CD8-positive, alpha-beta memory T cell (primary cell): ENCODE data around the gene CLASRP. TPM values are rescaled to one million over a fixed set of nuclear protein-coding genes. Genes with fewer than 3 reads are reported as not detected.

Experiments used
- CTCF ChIA-PET: fragments of 350-600 bp; sonication (Branson Sonifier 250); formaldehyde crosslinking; loops from one replicate; lab custom pipeline; 2021; ENCODE audit warnings: antibody characterized with exemption; lab: Charles Lee
- POLR2A ChIA-PET: fragments of 350-600 bp; sonication (Branson Sonifier 250); formaldehyde crosslinking; loops from one replicate; lab custom pipeline; 2021; ENCODE audit warnings: antibody characterized with exemption; lab: Charles Lee
- DNase-seq, 5 donors: peaks; one replicate each; pipeline versions ENCODE4 v3.0.0 to v3.0.0-alpha.2; 2020 to 2022; ENCODE audit warnings: mixed read lengths in 1 of 5
- H3K27ac ChIP-seq: one replicate; pipeline ENCODE4 v1.7.0; 2013; ENCODE audit warnings: low read depth, mild to moderate bottlenecking, low read length, moderate library complexity
- H3K27me3 ChIP-seq: 2 replicates; pipeline ENCODE4 v1.7.0; 2013; ENCODE audit warnings: low read length, mild to moderate bottlenecking; ENCODE audit not compliant: insufficient read depth, poor library complexity, severe bottlenecking
- H3K36me3 ChIP-seq: 2 replicates; pipeline ENCODE4 v1.7.0; 2013; ENCODE audit warnings: mild to moderate bottlenecking, low read length, moderate library complexity; ENCODE audit not compliant: insufficient read depth
- H3K4me1 ChIP-seq: 2 replicates; pipeline ENCODE4 v1.7.0; 2013; ENCODE audit warnings: mild to moderate bottlenecking, low read length, moderate library complexity; ENCODE audit not compliant: insufficient read depth
- H3K4me3 ChIP-seq: 2 replicates; pipeline ENCODE4 v1.7.0; 2013; ENCODE audit warnings: mild to moderate bottlenecking, low read length
- H3K9me3 ChIP-seq: 2 replicates; pipeline ENCODE4 v1.7.0; 2013; ENCODE audit warnings: mild to moderate bottlenecking, low read length
- H3K27ac Mint-ChIP-seq, 8 donors: one replicate each; pipeline ENCODE4 v1.8.0; 2020 to 2021; ENCODE audit warnings: mixed read lengths in 8 of 8, mild to moderate bottlenecking in 6 of 8, inconsistent platforms in 3 of 8, moderate library complexity in 3 of 8
- H3K27me3 Mint-ChIP-seq, 2 donors: one replicate each; pipeline ENCODE4 v1.8.0; 2020 to 2021; ENCODE audit warnings: mixed read lengths in 2 of 2, mild to moderate bottlenecking in 1 of 2, moderate library complexity in 1 of 2
- H3K36me3 Mint-ChIP-seq, 3 donors: one replicate each; pipeline ENCODE4 v1.8.0; 2020 to 2021; ENCODE audit warnings: mixed read lengths in 3 of 3, inconsistent platforms in 1 of 3, mild to moderate bottlenecking in 1 of 3
- H3K4me1 Mint-ChIP-seq, 3 donors: one replicate each; pipeline ENCODE4 v1.8.0; 2020 to 2021; ENCODE audit warnings: mixed read lengths in 3 of 3, inconsistent platforms in 1 of 3, mild to moderate bottlenecking in 1 of 3
- H3K4me3 Mint-ChIP-seq, 7 donors: one replicate each; pipeline ENCODE4 v1.8.0; 2020 to 2021; ENCODE audit warnings: mixed read lengths in 7 of 7, mild to moderate bottlenecking in 6 of 7, moderate library complexity in 4 of 7, inconsistent platforms in 2 of 7
- H3K9me3 Mint-ChIP-seq, 5 donors: one replicate each; pipeline ENCODE4 v1.8.0; 2020 to 2022; ENCODE audit warnings: mixed read lengths in 5 of 5, mild to moderate bottlenecking in 3 of 5, moderate library complexity in 2 of 5, inconsistent platforms in 1 of 5
- polyA plus RNA-seq: library from polyadenylated mRNA; unstranded; fragments of 300-500 nt; fragmentation: Illumina TruSeq; gene quantifications from one replicate; pipeline ENCODE4 v1.2.3, GENCODE V29; 2021
- total RNA-seq, 2 experiments: library from RNA; stranded (reverse); gene quantifications; one replicate each; pipeline ENCODE4 v1.2.3, GENCODE V29; 2021

The CLASRP gene
- total and polyA plus RNA-seq, 3 experiments from 2014 or later, result 7.9 to 84.1 (median 75.5) TPM

DNA sequence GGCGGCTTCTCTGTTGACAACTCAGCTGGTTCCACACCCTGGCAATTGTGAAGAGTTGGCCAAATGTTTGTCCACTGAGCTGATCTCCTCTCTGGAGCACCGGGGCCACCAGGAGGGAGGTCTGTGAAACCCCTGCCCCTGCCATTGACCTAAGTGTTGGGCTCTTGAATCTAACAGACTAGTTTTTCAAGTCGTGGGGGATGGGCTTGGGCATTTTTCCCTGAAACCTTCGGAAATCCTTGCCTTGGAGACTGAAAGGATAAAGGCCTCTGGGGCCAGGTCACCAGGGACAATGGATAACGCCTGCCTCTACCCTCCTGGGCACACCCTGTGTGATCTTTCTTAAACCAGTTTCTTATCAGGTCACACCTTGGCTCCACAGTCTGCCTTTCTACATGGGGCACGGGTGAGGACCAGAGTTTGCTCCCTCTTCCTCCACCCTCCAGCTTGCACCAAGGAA lies 41.1 kb downstream of the CLASRP start:
- no peaks in the 10 kb centered on the region for H3K27me3 Mint-ChIP-seq
- no peaks in the 10 kb centered on the region for H3K9me3 Mint-ChIP-seq
- peak overlapping the region; percentile 80 to 97 (median 92) for H3K27ac Mint-ChIP-seq
- H3K36me3 ChIP-seq, result peaks cover 7% of the 10 kb centered on the region
- DNase-seq, result no peak
- H3K27me3 ChIP-seq, result no peaks in the 10 kb centered on the region
- H3K9me3 ChIP-seq, result no peaks in the 10 kb centered on the region
- peak overlapping the region; percentile 91 to 97 (median 94) for H3K4me3 Mint-ChIP-seq
- peak overlapping the region; percentile 77 for H3K4me3 ChIP-seq
- peaks cover 46 to 66% (median 52%) of the 10 kb centered on the region in 3 donors for H3K4me1 Mint-ChIP-seq
- POLR2A ChIA-PET, result interaction anchor here (0.9 to 2.8 kb wide), 4 partner anchors 13 to 78 kb away, joined by 3 to 9 read pairs (median 4); partner anchors contain the start of gene PPP1R37
- H3K4me1 ChIP-seq, result peaks cover 39% of the 10 kb centered on the region
- CTCF ChIA-PET, result interaction anchor here (2.4 kb wide), 1 partner anchor 12 kb away, joined by 9 read pairs; no protein-coding TSS in a partner anchor
- peak overlapping the region; percentile 81 for H3K27ac ChIP-seq
- peaks cover 6 to 23% (median 7%) of the 10 kb centered on the region in 3 donors for H3K36me3 Mint-ChIP-seq

- DNase-seq, result no peak
- H3K4me1 Mint-ChIP-seq, result peaks cover 48 to 62% (median 59%) of the 10 kb centered on the region in 3 donors
These were observed 43.3 kb downstream of the CLASRP start for GRCh38 chr19:45082170-45082569.

GRCh38 chr19:45086480-45086879 lies 47.6 kb downstream of the CLASRP start:
- peaks cover 38% of the 10 kb centered on the region for H3K4me1 ChIP-seq
- peak overlapping the region; percentile 7 to 96 (median 86) for H3K27ac Mint-ChIP-seq
- peaks cover 11 to 35% (median 11%) of the 10 kb centered on the region in 3 donors for H3K36me3 Mint-ChIP-seq
- no peak overlapping the region for H3K4me3 ChIP-seq
- H3K27me3 ChIP-seq, result no peaks in the 10 kb centered on the region
- peak overlapping the region in 1 of 7 donors; percentile 25 for H3K4me3 Mint-ChIP-seq
- H3K27ac ChIP-seq, result no peak overlapping the region
- DNase-seq, result no peak
- H3K9me3 ChIP-seq, result no peaks in the 10 kb centered on the region
- H3K27me3 Mint-ChIP-seq, result no peaks in the 10 kb centered on the region
- peaks cover 0 to 3% (median 0%) of the 10 kb centered on the region in 5 donors for H3K9me3 Mint-ChIP-seq
- peaks cover 43 to 52% (median 49%) of the 10 kb centered on the region in 3 donors for H3K4me1 Mint-ChIP-seq
- POLR2A ChIA-PET, result interaction anchor here (1.9 kb wide), 1 partner anchor 17 kb away, joined by 4 read pairs; no protein-coding TSS in a partner anchor
- CTCF ChIA-PET, result interaction anchor here (1.6 to 2.0 kb wide), 2 partner anchors 17 to 92 kb away, joined by 4 to 7 read pairs; partner anchors contain the start of genes BLOC1S3 and TRAPPC6A
- H3K36me3 ChIP-seq, result peaks cover 12% of the 10 kb centered on the region

More at GRCh38 chr19:45082170-45082569, 43.3 kb downstream of the CLASRP start:
- ChIA-PET CTCF (no interaction called here), POLR2A (no interaction called here)
- no peaks in the 10 kb centered on the region for H3K9me3 Mint-ChIP-seq
- Histone ChIP-seq H3K4me1 (peaks cover 31% of the 10 kb centered on the region), H3K9me3 (no peaks in the 10 kb centered on the region), H3K27ac (no peak overlapping the region), H3K4me3 (no peak overlapping the region), H3K27me3 (no peaks in the 10 kb centered on the region), H3K36me3 (peaks cover 7% of the 10 kb centered on the region)
- H3K27me3 Mint-ChIP-seq, result no peaks in the 10 kb centered on the region
- H3K36me3 Mint-ChIP-seq, result peaks cover 6 to 30% (median 8%) of the 10 kb centered on the region in 3 donors
- H3K4me3 Mint-ChIP-seq, result peak overlapping the region; percentile 8 to 88 (median 57)
- peak overlapping the region in 4 of 8 donors; percentile 19 to 91 (median 76) for H3K27ac Mint-ChIP-seq

DNA sequence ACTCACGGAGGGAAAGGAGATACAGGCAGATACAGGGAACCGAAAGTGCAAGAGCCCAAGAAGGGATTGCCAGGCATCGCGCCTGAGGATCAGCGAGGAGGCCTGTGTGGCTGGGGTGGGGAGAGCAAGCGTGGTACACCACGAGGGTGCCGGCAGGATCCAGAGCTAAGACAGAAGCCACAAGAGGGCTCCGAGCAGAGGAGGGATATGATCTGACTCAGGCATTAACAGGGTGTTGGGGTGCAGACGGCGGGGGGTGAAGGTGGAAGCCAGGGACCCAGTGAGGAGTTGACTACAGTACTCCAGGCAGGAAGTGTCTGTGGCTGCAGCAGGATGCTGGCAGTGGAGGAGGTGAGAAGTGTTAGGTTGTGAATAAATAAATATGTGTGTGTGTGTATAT lies 48.7 kb downstream of the CLASRP start:
- Mint-ChIP-seq H3K27ac (peak overlapping the region; percentile 69 to 98 (median 92)), H3K4me3 (peak overlapping the region; percentile 40 to 77 (median 64)), H3K27me3 (no peaks in the 10 kb centered on the region), H3K36me3 (peaks cover 5 to 31% (median 6%) of the 10 kb centered on the region in 3 donors), H3K9me3 (peaks cover 0 to 3% (median 0%) of the 10 kb centered on the region in 5 donors), H3K4me1 (peaks cover 41 to 50% (median 47%) of the 10 kb centered on the region in 3 donors)
- Histone ChIP-seq H3K27ac (no peak overlapping the region), H3K27me3 (no peaks in the 10 kb centered on the region), H3K36me3 (peaks cover 5% of the 10 kb centered on the region), H3K4me1 (peaks cover 38% of the 10 kb centered on the region), H3K9me3 (no peaks in the 10 kb centered on the region), H3K4me3 (no peak overlapping the region)
- DNase-seq, result peak; percentile 39 to 90 (median 77)
- CTCF ChIA-PET, result interaction anchor here (1.2 to 2.0 kb wide), 3 partner anchors 16 to 99 kb away, joined by 3 to 7 read pairs (median 4); partner anchors contain the start of genes BLOC1S3 and TRAPPC6A
- POLR2A ChIA-PET, result interaction anchor here (1.9 kb wide), 1 partner anchor 16 kb away, joined by 4 read pairs; no protein-coding TSS in a partner anchor

DNA sequence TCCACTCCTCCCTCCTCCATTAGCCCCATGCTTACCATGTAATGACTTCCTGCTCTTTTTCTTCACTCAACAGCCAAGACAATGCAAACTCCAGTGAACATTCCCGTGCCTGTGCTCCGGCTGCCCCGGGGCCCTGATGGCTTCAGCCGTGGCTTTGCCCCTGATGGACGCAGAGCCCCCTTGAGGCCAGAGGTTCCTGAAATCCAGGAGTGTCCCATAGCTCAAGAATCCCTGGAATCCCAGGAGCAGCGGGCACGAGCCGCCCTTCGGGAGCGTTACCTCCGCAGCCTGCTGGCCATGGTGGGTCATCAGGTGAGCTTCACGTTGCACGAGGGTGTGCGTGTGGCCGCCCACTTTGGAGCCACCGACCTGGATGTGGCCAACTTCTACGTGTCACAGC lies 51.2 kb downstream of the CLASRP start:
- Mint-ChIP-seq H3K27me3 (no peaks in the 10 kb centered on the region), H3K9me3 (peaks cover 0 to 3% (median 0%) of the 10 kb centered on the region in 5 donors), H3K4me1 (peaks cover 62 to 70% (median 70%) of the 10 kb centered on the region in 3 donors), H3K4me3 (peak overlapping the region in 2 of 7 donors; percentile 12 to 18), H3K27ac (peak overlapping the region in 5 of 8 donors; percentile 26 to 81 (median 70)), H3K36me3 (peaks cover 5 to 38% (median 5%) of the 10 kb centered on the region in 3 donors)
- Histone ChIP-seq H3K4me1 (peaks cover 53% of the 10 kb centered on the region), H3K4me3 (no peak overlapping the region), H3K27ac (no peak overlapping the region), H3K27me3 (no peaks in the 10 kb centered on the region), H3K36me3 (peaks cover 5% of the 10 kb centered on the region), H3K9me3 (no peaks in the 10 kb centered on the region)
- DNase-seq, result no peak
- CTCF ChIA-PET, result interaction anchor here (1.2 kb wide), 1 partner anchor 31 kb away, joined by 3 read pairs; no protein-coding TSS in a partner anchor
- POLR2A ChIA-PET, result no interaction called here

DNA sequence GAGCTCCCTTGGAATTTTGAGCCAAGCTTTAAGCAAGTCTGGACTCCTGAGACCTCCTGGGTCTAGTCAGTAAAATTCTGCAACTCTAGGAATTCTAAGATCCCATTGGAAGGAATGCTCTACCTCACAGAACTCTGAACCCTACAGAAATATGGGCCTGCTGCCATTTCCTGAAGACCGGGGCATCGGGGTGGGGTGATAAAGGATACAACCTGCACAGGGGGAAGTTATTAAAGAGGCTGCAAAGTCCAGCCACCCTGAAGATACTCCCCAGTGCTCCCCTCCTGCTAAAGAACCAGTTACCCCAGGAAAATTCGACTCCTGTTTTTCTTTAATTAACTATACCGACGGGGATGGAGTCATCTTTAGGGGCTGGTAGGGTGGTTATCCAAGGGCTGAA lies 51.8 kb downstream of the CLASRP start:
- Histone ChIP-seq H3K4me3 (no peak overlapping the region), H3K27me3 (no peaks in the 10 kb centered on the region), H3K36me3 (peaks cover 5% of the 10 kb centered on the region), H3K27ac (no peak overlapping the region), H3K4me1 (peaks cover 58% of the 10 kb centered on the region), H3K9me3 (no peaks in the 10 kb centered on the region)
- Mint-ChIP-seq H3K4me1 (peaks cover 60 to 71% (median 70%) of the 10 kb centered on the region in 3 donors), H3K9me3 (peaks cover 0 to 3% (median 0%) of the 10 kb centered on the region in 5 donors), H3K36me3 (peaks cover 3 to 34% (median 5%) of the 10 kb centered on the region in 3 donors), H3K27ac (peak overlapping the region in 2 of 8 donors; percentile 36 to 47), H3K4me3 (peak overlapping the region in 2 of 7 donors; percentile 17 to 61), H3K27me3 (no peaks in the 10 kb centered on the region)
- ChIA-PET POLR2A (no interaction called here), CTCF (no interaction called here)
- no peak for DNase-seq

DNA sequence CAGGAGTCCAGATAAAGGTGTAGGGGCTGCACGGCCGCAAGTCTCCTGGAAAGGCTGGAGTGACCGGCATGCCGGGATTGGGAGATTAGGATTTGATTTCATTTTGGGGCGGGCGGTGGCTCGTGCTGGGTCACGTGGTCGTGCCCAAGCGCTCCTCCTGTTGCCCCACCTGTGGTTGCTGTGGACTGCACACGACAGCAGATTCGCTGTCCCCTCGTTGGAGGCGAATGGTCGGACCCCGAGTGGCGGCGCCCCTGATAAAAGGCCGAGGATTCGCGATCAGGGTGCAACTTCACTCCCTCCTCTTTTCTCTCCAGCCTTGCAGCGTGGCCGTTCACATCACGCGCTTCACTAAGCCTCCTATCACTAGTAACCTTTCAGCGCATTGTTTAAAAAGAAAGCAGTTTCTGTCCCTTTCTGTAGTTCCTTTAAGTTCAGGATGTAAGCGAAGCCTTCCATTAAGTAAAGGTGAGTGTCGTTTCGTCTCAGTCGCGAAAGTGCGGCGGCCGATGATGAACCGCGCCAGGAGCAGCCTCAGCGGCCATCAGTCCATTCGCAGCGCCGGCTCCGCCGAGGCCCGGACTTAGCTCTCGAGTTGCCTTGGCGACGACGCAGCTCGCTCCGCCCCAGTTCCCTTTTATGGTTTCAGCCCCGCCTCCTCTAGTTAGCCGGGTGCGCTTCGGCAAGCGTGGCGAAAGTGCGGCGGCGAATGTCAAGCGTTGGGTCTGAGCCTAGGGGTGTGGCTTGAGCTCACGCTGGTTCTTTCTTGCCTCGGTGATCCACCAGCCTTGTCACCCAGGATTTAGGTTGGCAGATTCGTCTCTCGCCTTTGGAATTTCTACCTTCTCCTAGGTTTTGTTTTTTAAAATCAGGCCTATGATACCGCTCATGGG lies 52.4 kb downstream of the CLASRP start:
- Histone ChIP-seq H3K27ac (peak overlapping the region; percentile 93), H3K9me3 (no peaks in the 10 kb centered on the region), H3K27me3 (no peaks in the 10 kb centered on the region), H3K4me1 (peaks cover 65% of the 10 kb centered on the region), H3K4me3 (peak overlapping the region; percentile 91), H3K36me3 (peaks cover 5% of the 10 kb centered on the region)
- peak; percentile 93 to 96 (median 94) for DNase-seq
- H3K4me3 Mint-ChIP-seq, result peak overlapping the region; percentile 91 to 97 (median 93)
- H3K36me3 Mint-ChIP-seq, result peaks cover 3 to 31% (median 5%) of the 10 kb centered on the region in 3 donors
- CTCF ChIA-PET, result interaction anchor here (1.0 to 3.2 kb wide), 6 partner anchors 12 to 52 kb away, joined by 3 to 22 read pairs (median 8); partner anchors contain the start of genes CLASRP, GEMIN7 and ZNF296
- H3K4me1 Mint-ChIP-seq, result peaks cover 65 to 75% (median 75%) of the 10 kb centered on the region in 3 donors
- H3K27me3 Mint-ChIP-seq, result no peaks in the 10 kb centered on the region
- POLR2A ChIA-PET, result interaction anchor here (0.5 to 2.5 kb wide), 8 partner anchors 8 to 795 kb away, joined by 3 to 24 read pairs (median 4); partner anchors contain the start of genes BLOC1S3, CLASRP, GEMIN7 and IRF2BP1
- H3K9me3 Mint-ChIP-seq, result peaks cover 0 to 3% (median 0%) of the 10 kb centered on the region in 5 donors
- peak overlapping the region; percentile 90 to 100 (median 98) for H3K27ac Mint-ChIP-seq
